GM21526 (cell line): ENCODE measurements around the gene FAM8A1.

ENCODE experiments used
- ATAC-seq: cut with Tn5 transposase; IDR thresholded peaks from one replicate; pipeline ENCODE4 v1.9.1; 2021; ENCODE audit warnings: moderate library complexity; ENCODE audit not compliant: unreplicated experiment, low FRiP score

FAM8A1 gene

DNA sequence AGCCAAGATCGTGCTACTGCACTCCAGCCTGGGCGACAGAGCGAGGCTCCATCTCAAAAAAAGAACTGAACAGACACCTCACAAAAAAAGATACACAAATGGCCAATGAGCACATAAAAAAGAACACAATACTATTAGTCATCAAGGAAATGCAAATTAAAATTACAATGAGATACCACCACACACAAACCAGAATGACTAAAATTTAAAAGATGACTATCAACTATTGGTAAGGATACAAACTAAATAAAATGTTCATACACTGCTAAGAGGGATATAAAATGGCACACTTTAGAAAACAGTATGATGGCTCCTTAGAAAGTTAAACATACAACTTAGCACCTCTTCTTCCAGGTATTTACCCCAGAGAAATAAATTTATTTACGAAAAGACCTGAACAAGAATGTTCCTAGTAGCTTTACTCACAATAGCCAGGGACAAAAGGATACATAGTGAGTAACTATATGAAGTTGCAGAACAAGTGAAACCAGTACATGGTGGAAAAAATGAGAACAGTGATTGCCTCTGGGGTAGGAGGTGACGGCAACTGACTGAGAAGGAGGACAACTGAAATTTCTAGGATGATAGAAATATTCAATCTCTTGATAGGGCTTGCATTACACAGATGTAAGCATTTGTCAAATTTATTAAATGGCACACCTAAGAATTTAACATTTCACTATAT is 53.2 kb downstream of the FAM8A1 start:
- ATAC-seq, result no peak

DNA sequence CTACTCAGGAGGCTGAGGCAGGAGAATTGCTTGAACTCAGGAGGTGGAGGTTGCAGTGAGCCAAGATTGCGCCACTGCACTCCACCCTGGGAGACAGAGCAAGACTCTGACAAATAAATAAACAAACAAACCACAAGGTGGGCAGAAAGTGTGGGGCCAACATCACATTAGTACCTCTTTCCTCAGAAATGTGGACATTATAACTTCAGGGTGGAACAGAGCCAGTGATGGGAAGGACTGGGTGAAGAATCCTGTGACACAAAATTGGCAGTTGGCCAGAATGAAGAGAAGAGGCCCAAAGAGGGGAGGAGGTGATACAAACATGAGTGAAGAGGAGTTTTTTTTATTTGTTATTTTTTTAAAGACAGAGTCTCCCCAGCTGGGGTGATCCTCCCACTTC is 56.0 kb downstream of the FAM8A1 start:
- no peak for ATAC-seq

DNA sequence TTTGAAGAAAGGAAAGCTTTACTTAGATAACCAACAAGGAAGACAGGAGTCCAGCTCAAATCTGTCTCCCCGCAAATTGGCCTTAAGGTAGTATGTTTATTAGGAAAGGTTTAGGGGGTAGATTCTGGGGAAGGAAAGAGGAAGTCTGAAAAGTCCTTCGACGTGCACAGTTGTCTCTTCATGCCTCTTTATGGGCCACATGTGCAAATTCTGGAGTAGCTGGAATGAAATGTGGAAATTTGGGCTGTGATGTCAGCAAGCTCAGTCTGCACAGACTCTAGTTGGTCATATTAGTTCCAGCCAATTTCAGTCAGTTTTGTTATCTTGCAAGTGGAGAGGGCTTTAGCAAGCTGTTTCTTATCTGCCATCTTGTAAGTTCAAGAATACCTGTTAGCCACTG is 56.5 kb downstream of the FAM8A1 start:
- no peak for ATAC-seq
